ENCODE measurements around the gene DRC7.

Gene DRC7

GRCh38 chr16:57679016-57679415 lies 15.6 kb upstream of the DRC7 start:
- no peak for DNase-seq

DNA sequence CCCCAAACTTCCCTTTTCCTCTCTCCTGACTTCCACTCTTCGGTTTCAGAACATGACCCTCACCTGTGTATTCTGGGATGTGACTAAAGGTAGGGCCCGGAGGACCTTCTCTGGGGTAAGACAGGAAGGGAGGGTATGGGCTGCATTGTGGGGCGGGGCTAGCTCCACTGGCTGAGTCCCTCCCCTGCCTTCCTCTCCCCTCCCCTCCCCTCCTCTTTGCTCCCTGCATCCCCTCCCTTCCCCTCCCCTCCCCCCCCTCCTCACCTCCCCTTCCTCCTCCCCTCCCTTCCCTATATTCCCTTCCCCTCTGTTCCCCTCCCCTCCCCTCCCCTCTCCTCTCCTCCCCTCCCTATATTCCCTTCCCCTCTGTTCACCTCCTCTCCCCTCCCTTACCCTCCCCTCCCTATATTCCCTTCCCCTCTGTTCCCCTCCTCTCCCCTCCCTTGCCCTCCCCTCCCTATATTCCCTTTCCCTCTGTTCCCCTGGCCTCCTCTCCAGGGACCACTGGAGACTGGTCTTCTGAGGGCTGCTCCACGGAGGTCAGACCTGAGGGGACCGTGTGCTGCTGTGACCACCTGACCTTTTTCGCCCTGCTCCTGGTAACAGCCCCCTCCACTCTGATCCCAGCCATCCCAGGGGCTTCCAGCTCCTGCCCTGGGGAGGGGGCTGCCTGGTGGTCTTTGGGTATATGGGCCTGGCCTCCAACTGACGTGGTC lies 14.7 kb upstream of the DRC7 start:
- no peak for DNase-seq

DNA sequence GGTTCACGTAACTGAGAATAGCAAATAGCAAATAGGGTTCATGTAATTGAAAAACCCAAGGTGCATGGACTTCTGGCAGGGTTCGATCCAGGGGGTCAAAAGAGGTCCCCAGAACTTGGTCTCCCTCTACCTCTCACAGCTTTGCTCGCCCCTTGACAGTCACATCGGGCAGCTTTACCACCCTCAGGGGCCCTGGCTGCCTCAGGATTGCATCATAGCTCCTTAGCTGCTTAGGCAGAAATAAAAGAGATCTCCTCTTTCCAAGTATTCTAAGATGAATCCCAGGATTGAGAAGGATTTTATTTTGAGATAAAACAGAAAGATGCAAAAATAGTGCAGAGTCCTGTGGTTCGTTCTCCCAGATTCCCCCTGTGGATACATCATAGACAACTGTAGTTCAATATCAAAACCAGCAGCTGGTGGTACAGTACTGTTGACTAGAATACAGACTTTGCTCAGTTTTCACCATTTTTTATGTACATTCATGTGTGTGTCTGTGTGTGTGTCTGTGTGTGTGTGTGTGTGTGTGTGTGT lies 13.7 kb upstream of the DRC7 start:
- no peak for DNase-seq

- no peak for DNase-seq
These were observed 12.5 kb upstream of the DRC7 start for GRCh38 chr16:57681950-57682728.

DNA sequence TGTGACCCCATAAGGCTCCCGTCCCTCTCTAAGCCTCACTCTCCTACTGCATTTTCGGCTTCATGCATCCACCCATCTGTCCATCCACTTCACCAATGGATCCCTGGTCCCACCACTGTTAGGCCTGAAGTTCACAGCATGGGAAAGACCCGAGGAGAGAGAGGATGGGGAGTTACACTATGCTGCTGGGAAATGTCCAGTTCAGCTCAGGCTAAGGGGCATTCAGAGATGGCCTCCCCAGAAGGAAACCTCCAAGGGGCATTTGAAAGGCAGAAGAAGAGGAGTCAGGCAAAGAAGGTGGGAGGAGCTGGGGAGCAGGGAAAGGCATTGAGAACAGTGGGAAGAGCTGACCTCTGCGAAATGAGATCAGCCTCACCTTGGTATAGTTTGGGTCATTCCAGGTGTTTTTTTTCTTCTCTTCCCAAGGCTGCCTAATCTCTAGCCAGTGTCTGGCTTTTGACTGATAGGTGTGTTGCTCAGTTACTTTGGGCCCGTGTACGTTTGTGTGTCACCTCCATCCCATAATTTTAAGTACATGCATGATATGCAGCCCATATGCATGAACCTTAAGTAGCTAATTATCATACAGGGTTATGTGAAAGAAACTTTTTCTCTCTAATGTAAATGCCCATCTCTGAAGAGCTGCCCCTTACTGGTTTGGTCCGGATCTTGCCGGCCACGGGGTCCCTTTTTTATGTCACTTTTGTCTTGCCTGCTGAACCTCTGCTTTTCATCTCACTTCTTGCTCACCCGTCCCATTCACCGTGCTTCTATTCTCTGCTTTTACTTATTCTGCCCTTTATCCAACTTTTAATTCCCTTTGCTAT lies 11.6 kb upstream of the DRC7 start:
- no peak for DNase-seq

DNA sequence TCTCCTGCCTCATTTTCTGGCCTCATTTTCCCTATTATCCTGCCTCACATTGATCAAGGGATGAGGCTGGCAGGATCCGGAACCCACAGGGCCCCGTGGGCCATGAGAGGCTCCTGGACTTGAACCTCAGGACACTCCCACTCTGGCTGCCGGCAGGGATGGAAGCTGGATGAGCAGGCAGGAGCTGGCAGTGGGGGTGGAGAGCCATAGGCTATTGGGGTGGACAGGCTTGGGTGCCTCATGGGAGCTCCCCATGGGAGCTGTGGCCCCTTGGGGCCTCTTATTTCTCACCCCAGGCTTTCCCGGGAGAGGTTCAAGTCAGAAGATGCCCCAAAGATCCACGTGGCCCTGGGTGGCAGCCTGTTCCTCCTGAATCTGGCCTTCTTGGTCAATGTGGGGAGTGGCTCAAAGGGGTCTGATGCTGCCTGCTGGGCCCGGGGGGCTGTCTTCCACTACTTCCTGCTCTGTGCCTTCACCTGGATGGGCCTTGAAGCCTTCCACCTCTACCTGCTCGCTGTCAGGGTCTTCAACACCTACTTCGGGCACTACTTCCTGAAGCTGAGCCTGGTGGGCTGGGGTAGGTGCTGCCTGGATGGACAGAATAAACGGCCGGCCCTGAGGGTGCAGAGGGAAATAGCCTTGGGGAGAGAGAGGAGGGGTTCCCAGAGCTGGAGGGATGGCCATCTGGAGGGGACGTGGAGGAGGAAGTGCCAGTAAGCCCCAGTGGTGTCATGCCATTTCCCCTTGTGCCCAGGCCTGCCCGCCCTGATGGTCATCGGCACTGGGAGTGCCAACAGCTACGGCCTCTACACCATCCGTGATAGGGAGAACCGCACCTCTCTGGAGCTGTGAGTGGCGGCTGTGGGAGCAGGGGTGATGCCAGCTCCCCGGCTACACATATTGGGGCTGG lies 10.7 kb upstream of the DRC7 start:
- DNase-seq: no peak

GRCh38 chr16:57684626-57685358 lies 9.8 kb upstream of the DRC7 start:
- no peak for DNase-seq

DNA sequence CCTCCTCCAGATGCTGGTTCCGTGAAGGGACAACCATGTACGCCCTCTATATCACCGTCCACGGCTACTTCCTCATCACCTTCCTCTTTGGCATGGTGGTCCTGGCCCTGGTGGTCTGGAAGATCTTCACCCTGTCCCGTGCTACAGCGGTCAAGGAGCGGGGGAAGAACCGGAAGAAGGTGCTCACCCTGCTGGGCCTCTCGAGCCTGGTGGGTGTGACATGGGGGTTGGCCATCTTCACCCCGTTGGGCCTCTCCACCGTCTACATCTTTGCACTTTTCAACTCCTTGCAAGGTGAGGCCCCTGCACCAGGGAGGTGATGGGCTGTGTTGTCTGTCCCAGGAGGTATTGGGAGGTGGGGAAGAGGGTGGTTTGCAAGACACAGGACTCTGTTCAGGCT lies 9.0 kb upstream of the DRC7 start:
- no peak for DNase-seq

- DNase-seq: no peak
These were observed 8.0 kb upstream of the DRC7 start for GRCh38 chr16:57686577-57686976.

GRCh38 chr16:57687363-57687929 lies 7.2 kb upstream of the DRC7 start:
- DNase-seq: no peak

DNA sequence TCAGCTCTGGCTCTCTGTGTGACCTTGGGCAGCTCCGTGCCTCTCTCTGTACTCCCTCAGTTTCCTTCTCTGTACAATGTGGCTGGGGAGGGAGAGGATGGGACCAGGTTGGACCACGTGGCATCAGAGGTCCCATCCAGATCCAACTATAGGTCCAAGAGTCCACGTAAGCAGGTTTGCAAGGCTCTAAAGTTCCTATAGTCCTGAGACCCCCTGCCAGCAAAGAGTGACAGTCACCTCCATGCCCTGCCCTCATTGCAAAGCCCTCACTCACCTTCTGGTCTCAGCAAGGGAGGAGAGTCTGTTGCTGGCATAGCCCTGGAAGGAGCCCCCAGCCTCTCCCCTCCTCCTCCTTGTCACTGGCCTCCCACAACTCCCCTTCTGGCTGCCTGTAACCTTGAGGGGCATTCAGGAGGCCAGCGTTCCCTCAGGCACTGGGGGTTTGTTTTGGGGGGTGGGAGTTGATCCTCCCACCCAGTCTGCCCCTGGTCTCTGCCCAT lies 6.1 kb upstream of the DRC7 start:
- DNase-seq: no peak

DNA sequence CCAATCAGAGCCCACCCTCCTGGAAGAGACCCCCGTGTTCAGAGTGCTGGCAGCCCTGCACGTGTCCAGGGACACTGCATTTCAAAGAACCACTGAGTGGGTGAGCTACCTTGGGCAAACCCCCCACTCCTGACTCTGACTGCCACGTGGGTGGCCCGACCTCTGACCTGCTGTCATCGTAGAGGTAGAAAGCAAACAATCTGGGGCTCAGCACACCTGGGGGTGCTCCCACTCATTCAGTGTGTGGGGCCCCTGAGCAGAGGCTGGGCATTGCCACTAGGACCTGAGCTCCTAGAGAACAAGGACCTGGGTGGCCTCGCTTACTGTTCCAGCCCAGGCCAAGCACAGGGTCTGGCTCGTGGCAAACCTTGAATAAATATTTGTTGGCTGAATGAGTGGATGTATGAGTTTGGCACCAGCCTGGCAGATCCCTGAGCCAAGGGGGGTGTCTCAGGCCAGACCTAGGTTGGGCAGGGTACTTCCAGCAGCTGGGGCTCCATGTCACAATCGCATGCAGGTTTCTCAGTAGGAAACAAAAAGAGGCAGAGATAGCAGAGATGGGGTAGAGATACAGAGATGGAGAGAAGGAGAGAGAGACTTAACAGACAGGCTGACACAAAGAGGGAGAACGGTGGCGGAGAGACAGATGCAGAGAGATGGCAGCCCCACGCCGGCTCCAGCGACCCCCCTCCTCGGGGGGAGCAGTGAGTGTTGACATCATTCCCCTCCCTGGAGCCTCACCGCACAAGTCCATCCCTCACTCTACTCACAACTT lies 5.4 kb upstream of the DRC7 start:
- no peak for DNase-seq

DNA sequence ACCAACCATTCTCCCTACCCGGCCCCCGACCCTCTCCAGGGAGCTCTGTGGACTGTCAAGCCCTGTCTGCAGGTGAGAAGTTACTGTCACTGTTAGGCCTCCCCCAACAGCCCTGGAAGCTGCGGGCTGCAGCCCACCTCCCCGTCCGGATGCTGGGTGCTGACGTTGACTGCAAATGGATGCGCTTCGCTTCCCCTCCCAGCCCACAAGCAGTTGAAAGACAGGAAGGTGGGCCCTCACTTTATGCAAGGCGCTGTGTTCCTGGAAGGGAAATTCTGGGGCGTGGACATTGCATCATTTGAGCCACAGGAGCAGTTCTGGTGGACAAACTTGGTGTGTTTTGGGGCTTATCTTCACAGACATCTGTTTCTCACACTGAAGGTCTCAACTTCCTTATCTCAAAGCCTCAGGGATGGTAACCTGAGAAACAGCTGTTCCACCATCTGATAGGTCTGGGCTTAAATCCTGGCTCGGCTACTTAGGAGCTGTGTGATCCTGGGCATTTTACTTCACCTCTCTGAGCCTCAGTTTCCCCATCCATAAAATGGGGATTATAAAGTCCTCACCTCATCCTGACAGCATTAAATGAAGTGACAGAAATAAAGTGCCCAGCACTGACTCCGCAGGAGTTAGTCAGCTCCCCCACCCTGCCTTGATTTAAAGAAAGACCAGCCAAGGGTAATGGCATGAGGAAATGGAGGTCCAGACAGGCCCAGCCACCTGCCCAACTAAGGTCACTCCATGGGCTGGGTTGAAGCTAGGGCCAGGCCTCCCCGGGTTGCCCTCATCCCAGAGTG lies 4.6 kb upstream of the DRC7 start:
- DNase-seq: peak; percentile 24

DNA sequence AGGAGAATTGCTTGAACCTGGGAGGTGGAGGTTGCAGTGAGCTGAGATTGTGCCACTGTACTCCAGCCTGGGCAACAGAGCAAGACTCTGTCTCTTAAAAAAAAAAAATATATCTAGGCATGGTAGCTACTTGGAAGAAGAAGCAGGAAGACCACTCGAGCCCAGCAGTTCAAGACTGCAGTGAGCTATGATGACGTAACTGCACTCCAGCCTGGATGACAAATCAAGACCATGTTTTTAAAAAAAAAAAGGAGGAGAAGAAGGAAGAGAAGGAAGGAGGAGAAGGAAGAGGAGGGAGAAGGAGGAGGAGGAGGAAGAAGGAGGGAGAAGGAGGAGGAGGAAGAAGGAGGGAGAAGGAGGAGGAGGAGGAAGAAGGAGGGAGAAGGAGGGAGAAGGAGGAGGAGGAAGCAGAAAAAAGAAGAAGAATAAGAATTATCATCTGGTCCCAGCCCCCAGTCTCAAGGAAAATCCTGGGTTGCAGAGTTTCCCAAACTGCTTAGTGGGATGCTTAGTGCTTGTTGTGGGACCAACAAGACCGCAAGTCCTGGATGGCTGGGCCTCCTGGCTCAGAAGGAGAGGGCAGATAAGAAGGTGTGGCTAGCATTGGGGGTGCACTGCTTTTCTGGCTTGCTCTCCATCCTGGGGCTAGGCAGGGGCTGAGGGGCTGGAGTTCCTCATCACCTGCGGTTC lies 3.7 kb upstream of the DRC7 start:
- DNase-seq: no peak

- no peak for DNase-seq
These were observed 2.0 kb upstream of the DRC7 start for GRCh38 chr16:57692636-57693035.

DNA sequence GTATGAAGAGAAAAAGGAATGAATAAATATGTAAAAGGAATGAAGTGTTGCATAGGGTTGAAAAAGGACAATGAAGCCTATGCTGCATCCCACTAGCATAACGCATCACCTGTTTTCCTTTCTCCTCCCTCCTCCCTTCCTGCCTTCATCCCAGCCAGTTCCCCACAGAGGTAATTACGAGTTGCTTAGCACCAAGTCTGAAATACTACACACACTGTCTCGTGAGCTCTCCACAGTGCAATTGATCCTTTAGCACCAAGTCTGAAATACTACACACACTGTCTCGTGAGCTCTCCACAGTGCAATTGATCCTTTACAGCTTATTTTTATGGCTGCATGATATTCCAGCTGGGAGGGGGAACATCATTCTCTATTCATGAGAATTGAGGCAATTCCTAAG lies 1.1 kb upstream of the DRC7 start:
- no peak for DNase-seq

DNA sequence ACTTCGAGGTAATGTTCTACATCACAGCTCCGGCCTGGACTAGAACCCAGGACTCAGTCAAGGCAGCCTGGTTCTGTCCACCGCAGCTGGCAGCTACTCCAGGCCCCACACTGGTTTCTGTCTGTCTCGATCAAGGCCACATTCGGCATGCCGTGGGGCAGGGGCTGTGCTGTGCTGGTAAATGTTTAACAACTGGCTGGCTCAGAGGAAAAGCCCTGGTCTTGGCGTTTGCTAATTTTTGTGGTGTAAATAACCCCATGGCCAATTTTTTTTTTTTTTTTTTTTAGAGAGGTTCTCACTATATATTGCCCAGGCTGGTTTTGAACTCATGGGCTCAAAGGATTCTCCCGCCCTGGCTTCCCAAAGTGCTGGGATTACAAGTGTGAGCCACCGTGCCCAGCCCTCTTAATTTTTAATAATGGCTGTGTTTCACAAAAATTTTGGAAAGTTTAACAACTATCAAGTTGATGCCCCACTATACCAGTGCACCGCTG lies 328 bp upstream of the DRC7 start:
- DNase-seq: no peak

- DNase-seq: no peak
These were observed 1.1 kb downstream of the DRC7 start for GRCh38 chr16:57695680-57696069.

DNA sequence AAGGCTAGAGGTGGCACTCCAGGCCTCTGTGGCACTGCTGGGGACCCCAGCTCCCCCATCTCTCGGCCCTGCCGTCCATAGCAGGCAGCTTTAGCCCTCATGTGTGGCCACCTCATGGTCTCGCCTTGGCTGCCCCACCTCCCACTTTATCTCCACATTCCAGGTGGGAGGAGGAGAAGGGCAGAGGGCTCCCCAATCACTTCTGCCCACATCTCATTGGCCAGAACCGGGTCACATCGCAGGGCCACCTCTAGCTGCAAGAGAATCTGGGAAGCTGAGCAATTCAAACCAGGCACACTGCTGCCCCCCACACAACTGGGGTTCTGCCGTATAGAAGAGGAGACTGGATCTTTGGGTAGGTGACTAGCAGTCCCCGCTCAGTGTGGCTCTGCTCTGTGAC lies 1.6 kb downstream of the DRC7 start:
- no peak for DNase-seq
